OCI-LY7 (cell line): ENCODE data around the gene PTPN14. TPM values are rescaled to one million over a fixed set of nuclear protein-coding genes. Genes with fewer than 3 reads are reported as not detected.

Source experiments
- BruUV-seq: library from RNA; stranded (reverse); fragments of 400-500 nt; replicated peaks from 2 replicates; lab custom pipeline; 2021; lab: Mats Ljungman, UMichigan
- CTCF ChIA-PET: fragments of 300-600 bp; sonication (Branson Sonifier 250); formaldehyde crosslinking; loops from one replicate; lab custom pipeline; 2022; ENCODE audit warnings: antibody characterized with exemption; ENCODE audit not compliant: unreplicated experiment; lab: Charles Lee
- POLR2A ChIA-PET: fragments of 300-600 bp; sonication (Branson Sonifier 250); formaldehyde crosslinking; loops from one replicate; lab custom pipeline; 2022; ENCODE audit warnings: antibody characterized with exemption; lab: Charles Lee
- DNase-seq: peaks from one replicate; pipeline ENCODE4 v3.0.0-alpha.2; 2015; ENCODE audit warnings: low spot score
- H2AFZ ChIP-seq: fragments of 200-600 bp; sonication (generic), shearing (Covaris generic); 2 replicates; pipeline ENCODE4 v1.6.1; 2014; ENCODE audit warnings: mild to moderate bottlenecking, antibody characterized with exemption, low read length, moderate library complexity
- H3K27ac ChIP-seq: fragments of 200-600 bp; sonication (generic); 2 replicates; pipeline ENCODE4 v1.5.1; 2014; ENCODE audit warnings: mixed run types, low read depth, mild to moderate bottlenecking, moderate library complexity, low read length, inconsistent platforms; ENCODE audit not compliant: poor library complexity, severe bottlenecking
- H3K36me3 ChIP-seq: fragments of 200-600 bp; sonication (generic); 2 replicates; pipeline ENCODE4 v1.6.1; 2014; ENCODE audit warnings: mild to moderate bottlenecking, antibody characterized with exemption, low read length, moderate library complexity, mixed read lengths; ENCODE audit not compliant: insufficient read depth
- H3K4me1 ChIP-seq: fragments of 200-600 bp; sonication (generic); 2 replicates; pipeline ENCODE4 v1.5.1; 2014; ENCODE audit warnings: mild to moderate bottlenecking, low read length; ENCODE audit not compliant: insufficient read depth, poor library complexity, severe bottlenecking
- H3K4me2 ChIP-seq: fragments of 200-600 bp; sonication (generic); 2 replicates; pipeline ENCODE4 v1.6.1; 2014; ENCODE audit warnings: mild to moderate bottlenecking, low read length
- H3K4me3 ChIP-seq: fragments of 200-600 bp; sonication (generic); 2 replicates; pipeline ENCODE4 v1.5.1; 2014; ENCODE audit warnings: mild to moderate bottlenecking, low read depth, low read length; ENCODE audit not compliant: poor library complexity, severe bottlenecking
- H3K79me2 ChIP-seq: fragments of 200-600 bp; sonication (generic); 2 replicates; pipeline ENCODE4 v1.6.1; 2016; ENCODE audit warnings: low read depth, mild to moderate bottlenecking, low read length, moderate library complexity, mixed read lengths; ENCODE audit not compliant: insufficient read depth
- H3K9me2 ChIP-seq: fragments of 200-600 bp; sonication (generic); 2 replicates; pipeline ENCODE4 v1.6.1; 2016; ENCODE audit warnings: mild to moderate bottlenecking, low read length, mixed read lengths; ENCODE audit not compliant: insufficient read depth
- H3K9me3 ChIP-seq: fragments of 200-600 bp; sonication (generic); 2 replicates; pipeline ENCODE4 v1.6.1; 2014; ENCODE audit warnings: mild to moderate bottlenecking, mixed run types, low read length, mixed read lengths
- H4K20me1 ChIP-seq: fragments of 200-600 bp; sonication (generic); 2 replicates; pipeline ENCODE4 v1.6.1; 2014; ENCODE audit warnings: mild to moderate bottlenecking, antibody characterized with exemption, low read length, moderate library complexity, mixed read lengths; ENCODE audit not compliant: insufficient read depth
- CTCF ChIP-seq: fragments of 200-600 bp; sonication (generic); conservative IDR thresholded peaks from 2 replicates; pipeline ENCODE4 v1.5.1; 2014; ENCODE audit warnings: mild to moderate bottlenecking, antibody characterized with exemption, low read length, moderate library complexity, mixed read lengths
- EZH2phosphoT487 ChIP-seq: fragments of 200-600 bp; sonication (generic); IDR thresholded peaks from 2 replicates; pipeline ENCODE4 v1.6.1; 2018; ENCODE audit warnings: low read depth, borderline replicate concordance, mild to moderate bottlenecking, mixed run types, antibody characterized with exemption, low read length, moderate library complexity, mixed read lengths
- intact Hi-C: fragments of 100-400 bp; cut with micrococcal nuclease; formaldehyde crosslinking; loops from one replicate; pipeline ENCODE4 v1.10.0; 2022; ENCODE audit not compliant: unreplicated experiment
- total RNA-seq, 2 experiments: library from RNA; depleted of rRNA in 1 of 2; stranded (reverse); fragments of >200 nt in 1 of 2; shearing (Covaris generic) in 1 of 2; gene quantifications; 2 replicates each; pipeline ENCODE4 v1.2.3, GENCODE V29; 2014 to 2022

The PTPN14 gene
- total RNA-seq, 2 experiments from 2014 or later, result not detected

- no peak overlapping the region for H3K4me2 ChIP-seq
- CTCF ChIA-PET, result interaction anchor here (0.5 to 8.4 kb wide), 5 partner anchors 23 to 1195 kb away, joined by 3 to 76 read pairs (median 3); no protein-coding TSS in a partner anchor
- no peaks in the 10 kb centered on the region for H3K9me2 ChIP-seq
- DNase-seq, result no peak
- no peaks in the 10 kb centered on the region for H3K79me2 ChIP-seq
- no peak overlapping the region for H3K27ac ChIP-seq
- intact Hi-C loops, result loop anchor here (5.0 kb wide), 1 partner anchor 1196 kb away; no protein-coding TSS in a partner anchor
- BruUV-seq, result no TSS peak
- peaks cover 20% of the 10 kb centered on the region for H3K4me1 ChIP-seq
- no peaks in the 10 kb centered on the region for H3K9me3 ChIP-seq
- no peak overlapping the region for H2AFZ ChIP-seq
- TF ChIP-seq CTCF (no peak), EZH2phosphoT487 (no peak)
- POLR2A ChIA-PET, result no interaction called here
- H3K36me3 ChIP-seq, result peaks cover 9% of the 10 kb centered on the region; the same call in 1 of the 2 replicates
- H4K20me1 ChIP-seq, result no peaks in the 10 kb centered on the region
- no peak overlapping the region for H3K4me3 ChIP-seq
Observed at GRCh38 chr1:214331180-214331579, 220.2 kb downstream of the PTPN14 start.

- H4K20me1 ChIP-seq, result no peaks in the 10 kb centered on the region
- no peaks in the 10 kb centered on the region for H3K79me2 ChIP-seq
- no peaks in the 10 kb centered on the region for H3K9me3 ChIP-seq
- no TSS peak for BruUV-seq
- no peak overlapping the region for H3K4me3 ChIP-seq
- H2AFZ ChIP-seq, result no peak overlapping the region
- intact Hi-C loops, result loop anchor here (5.0 kb wide), 1 partner anchor 1197 kb away; no protein-coding TSS in a partner anchor
- peaks cover 9% of the 10 kb centered on the region; the same call in 1 of the 2 replicates for H3K36me3 ChIP-seq
- no peak overlapping the region for H3K4me2 ChIP-seq
- ChIA-PET POLR2A (interaction anchor here (0.6 kb wide), 1 partner anchor 219 kb away, joined by 3 read pairs; no protein-coding TSS in a partner anchor), CTCF (interaction anchor here (2.1 to 8.4 kb wide), 2 partner anchors 71 to 116 kb away, joined by 7 to 76 read pairs; no protein-coding TSS in a partner anchor)
- no peak for TF ChIP-seq EZH2phosphoT487
- no peak for TF ChIP-seq CTCF
- H3K27ac ChIP-seq, result no peak overlapping the region
- DNase-seq, result no peak
- no peaks in the 10 kb centered on the region for H3K9me2 ChIP-seq
- peaks cover 22% of the 10 kb centered on the region for H3K4me1 ChIP-seq
Observed at GRCh38 chr1:214330715-214331114, 220.7 kb downstream of the PTPN14 start.

GRCh38 chr1:214330222-214330621, 221.2 kb downstream of the PTPN14 start:
- H3K79me2 ChIP-seq, result no peaks in the 10 kb centered on the region
- no peak overlapping the region for H3K4me2 ChIP-seq
- H3K27ac ChIP-seq, result no peak overlapping the region
- peaks cover 9% of the 10 kb centered on the region; the same call in 1 of the 2 replicates for H3K36me3 ChIP-seq
- no peaks in the 10 kb centered on the region for H3K9me2 ChIP-seq
- no peak overlapping the region for H3K4me3 ChIP-seq
- no peaks in the 10 kb centered on the region for H3K9me3 ChIP-seq
- no peaks in the 10 kb centered on the region for H4K20me1 ChIP-seq
- intact Hi-C loops, result loop anchor here (5.0 kb wide), 1 partner anchor 1197 kb away; no protein-coding TSS in a partner anchor
- no peak for DNase-seq
- H3K4me1 ChIP-seq, result peaks cover 22% of the 10 kb centered on the region
- POLR2A ChIA-PET, result interaction anchor here (0.6 kb wide), 1 partner anchor 219 kb away, joined by 3 read pairs; no protein-coding TSS in a partner anchor
- CTCF ChIA-PET, result interaction anchor here (1.2 to 8.4 kb wide), 3 partner anchors 9 to 115 kb away, joined by 4 to 76 read pairs (median 7); no protein-coding TSS in a partner anchor
- no TSS peak for BruUV-seq
- no peak for TF ChIP-seq CTCF
- TF ChIP-seq EZH2phosphoT487, result no peak
- no peak overlapping the region for H2AFZ ChIP-seq
